GM21786 (cell line): ENCODE results near the gene USP1.
A peak's percentile ranks its signal among the peaks of the same experiment; 100 is the strongest.

Experiments
- ATAC-seq: cut with Tn5 transposase; IDR thresholded peaks from one replicate; pipeline ENCODE4 v1.9.1; 2021; ENCODE audit not compliant: unreplicated experiment

The USP1 gene

GRCh38 chr1:62436466-62437272, at the start of gene USP1:
USP1 (plus strand) TSS chr1:62437049; CDS start chr1:62439868, 2,819 bp downstream.
- ATAC-seq: peak; percentile 76

DNA sequence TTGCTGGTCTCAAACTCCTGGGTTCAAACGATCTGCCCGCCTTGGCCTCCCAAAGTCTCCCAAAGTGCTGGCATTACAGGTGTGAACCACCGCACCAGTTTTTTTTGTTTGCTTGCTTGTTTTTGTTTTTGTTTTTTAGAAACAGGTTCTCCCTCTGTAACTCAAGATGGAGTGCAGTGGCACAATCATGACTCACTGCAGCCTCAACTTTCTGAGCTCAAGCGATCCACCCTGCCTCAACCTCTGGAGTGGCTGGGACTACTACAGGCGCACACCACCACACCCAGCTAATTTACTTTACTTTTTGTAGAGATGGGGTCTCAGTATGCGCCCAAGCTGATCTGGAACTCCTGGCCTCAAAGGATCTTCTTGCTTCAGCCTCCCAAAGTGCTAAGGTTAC, 47.3 kb upstream of the USP1 start:
- ATAC-seq: no peak

DNA sequence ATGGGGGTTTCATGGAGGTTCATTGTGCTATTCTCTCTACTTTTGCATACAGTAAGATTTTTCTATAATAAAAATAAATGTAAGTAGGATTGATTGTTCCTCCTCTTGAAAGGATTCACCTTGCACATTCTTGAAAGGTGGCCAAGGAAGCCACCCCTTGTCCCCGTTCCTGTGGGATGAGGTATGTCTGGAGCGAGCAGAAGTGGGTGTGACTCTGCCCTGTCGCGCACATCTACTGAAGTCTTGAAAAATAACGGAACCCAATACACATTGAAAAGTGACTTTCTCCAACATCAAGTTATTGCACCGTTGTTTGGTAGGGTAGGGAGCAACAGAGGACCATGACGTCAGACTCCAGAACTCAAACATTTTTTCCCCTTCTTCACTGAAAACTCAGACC, 46.8 kb upstream of the USP1 start:
- ATAC-seq: no peak

- ATAC-seq: peak; percentile 50
These were observed 45.4 kb upstream of the USP1 start for GRCh38 chr1:62391369-62391971.

GRCh38 chr1:62392951-62393350, 43.9 kb upstream of the USP1 start:
- ATAC-seq: no peak

DNA sequence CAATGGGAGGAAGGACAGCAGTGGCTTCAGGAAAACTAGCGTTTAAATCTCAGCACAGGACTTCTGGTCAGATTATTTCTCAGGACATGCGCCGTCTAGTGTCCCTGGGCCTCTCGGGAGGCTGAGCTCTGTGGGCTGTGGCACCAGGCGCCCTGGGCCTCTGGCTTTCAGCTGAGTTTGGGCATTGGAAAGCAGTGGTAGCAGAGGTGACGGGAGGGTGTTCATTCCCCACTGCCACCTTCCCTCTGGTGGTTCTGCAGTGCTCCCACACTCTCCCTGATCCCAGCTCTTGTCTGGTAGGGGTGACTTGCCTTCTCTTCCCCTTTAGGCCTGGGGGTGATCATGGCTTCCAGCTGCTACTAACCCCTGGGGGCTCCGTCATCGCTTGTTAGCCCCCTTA, 42.2 kb upstream of the USP1 start:
- ATAC-seq: no peak

DNA sequence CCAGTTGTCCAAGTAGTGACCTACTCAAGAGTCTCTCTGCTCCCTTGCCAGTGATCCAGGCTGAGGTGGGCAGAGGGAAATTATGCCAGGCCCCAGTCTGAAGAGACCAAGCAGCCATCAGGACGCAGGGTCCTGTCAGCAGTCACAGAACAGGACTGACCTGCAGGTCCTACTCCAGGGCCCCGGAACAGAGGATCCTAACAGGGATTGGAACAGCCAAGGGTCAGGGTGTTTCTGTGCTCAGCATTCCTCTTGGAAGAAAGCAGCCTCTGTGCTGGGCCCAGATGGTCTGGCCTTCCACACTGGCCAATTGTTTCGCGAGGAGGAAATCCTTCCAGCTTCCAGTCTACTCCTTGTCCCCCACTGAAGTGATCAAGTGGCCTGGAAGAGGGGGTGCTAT, 41.6 kb upstream of the USP1 start:
- no peak for ATAC-seq

DNA sequence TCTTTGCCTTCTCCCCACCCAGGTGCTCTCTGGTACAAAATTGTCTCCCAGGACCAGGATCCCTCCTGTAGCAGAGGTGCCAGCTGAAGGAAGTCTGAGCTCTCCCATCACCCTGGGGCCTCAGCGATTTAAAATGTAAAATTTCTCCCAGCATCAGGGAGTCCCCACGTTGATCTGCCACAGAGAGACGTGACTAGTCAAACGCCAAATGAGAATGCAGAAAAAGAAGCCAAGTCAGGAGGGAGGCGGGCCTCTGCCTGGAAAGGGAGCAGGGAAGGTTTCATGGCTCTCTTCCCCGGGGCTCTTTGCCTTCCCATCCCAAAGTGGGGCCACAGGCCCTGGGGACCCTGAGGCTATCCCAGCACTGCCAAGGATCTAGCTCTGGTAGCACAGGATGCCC, 40.0 kb upstream of the USP1 start:
- no peak for ATAC-seq

GRCh38 chr1:62397301-62397700, 39.5 kb upstream of the USP1 start:
- ATAC-seq: no peak

DNA sequence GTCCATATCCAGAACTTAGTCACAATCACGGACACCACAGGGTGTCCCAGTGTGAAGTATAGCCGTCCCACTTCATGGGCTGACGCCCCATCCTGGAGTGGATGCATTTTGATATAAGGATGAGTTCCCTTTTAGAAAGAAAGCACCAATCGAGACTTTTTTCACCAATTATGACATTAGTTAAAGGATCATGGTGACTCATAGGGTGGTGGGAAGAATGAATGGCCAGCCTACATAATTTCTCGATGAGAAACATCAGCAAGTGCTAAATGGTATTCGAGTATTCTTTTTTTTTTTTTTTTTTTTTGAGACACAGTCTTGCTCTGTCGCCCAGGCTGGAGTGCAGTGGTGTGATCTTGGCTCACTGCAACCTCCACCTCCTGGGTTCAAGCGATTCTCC, 38.5 kb upstream of the USP1 start:
- ATAC-seq: no peak

DNA sequence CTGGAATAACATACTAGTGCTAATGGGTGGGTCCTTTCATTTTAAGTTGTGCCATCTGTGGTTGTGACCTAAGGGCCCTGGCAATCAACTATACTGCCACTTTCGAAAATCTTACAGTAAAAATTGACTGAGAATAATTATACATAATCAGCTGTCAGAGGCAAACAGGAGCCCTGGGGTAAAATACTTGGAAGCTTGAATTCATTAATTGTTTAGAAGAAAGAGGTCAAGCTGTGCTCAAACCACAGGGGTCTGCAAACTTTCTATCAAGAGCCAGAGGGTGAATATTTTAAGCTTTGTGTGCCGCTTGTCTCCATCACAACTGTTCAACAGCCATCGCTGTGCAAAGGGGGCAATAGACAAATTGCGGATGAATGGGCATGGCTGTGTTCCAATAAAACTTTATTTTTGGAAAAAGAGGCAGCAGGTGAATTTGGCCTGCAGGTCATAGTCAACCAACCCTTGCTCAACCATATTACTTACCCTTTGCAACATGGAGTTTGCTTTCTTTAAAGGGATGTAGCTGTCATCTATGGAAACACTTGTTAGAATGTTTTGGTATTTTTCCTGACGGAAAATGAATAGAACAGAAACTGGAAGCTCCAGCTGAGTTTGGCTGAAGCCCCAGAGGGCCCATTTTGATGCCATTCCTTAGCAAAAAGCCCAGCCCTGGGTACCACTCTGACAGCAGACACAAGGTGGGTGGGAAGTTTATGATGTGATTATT, 35.7 kb upstream of the USP1 start:
- ATAC-seq: no peak

DNA sequence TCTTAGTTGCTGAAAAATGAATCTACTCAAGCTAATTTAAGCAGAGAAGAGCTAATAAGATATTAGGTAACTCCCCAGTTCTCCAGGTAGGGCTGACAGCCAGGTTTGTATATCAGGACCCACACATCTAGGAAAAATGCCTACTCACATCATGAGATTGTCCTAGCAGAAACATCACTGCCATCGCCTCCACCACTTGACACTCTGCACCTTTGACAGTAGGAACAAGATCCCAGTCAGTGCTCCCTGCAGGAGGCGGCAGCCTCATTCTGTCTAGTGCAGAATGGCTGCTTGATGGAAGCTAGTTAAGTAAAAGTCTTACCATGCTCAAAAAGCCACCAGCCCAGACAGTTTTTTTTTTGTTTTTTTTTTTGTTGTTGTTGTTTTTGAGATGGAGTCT, 31.6 kb upstream of the USP1 start:
- no peak for ATAC-seq

- ATAC-seq: no peak
These were observed 30.3 kb upstream of the USP1 start for GRCh38 chr1:62406576-62406975.

DNA sequence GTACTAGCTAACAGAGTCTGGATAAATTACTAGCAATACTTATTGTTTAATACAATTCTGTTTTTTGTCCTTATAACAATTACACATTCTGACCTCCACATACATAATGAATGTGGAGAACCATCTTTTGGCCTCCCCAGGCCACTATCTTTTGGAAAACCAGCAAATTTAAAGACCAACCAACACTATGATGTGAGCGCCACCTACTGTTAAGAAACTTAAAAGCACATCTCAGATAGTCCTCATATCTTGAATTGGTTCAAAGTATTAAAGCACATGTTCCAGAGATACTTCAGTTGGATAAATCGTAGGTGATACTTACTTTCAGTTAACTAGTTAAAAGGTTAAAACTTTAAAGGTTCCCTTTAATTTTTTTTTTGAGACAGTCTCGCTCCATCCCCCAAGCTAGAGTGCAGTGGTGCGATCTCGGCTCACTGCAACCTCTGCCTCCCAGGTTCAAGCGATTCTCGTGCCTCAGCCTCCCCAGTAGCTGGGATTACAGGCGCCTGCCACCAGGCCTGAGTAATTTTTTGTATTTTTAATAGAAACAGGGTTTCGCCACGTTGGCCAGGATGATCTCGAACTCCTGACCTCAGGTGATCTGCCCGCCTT, 29.3 kb upstream of the USP1 start:
- ATAC-seq: no peak

DNA sequence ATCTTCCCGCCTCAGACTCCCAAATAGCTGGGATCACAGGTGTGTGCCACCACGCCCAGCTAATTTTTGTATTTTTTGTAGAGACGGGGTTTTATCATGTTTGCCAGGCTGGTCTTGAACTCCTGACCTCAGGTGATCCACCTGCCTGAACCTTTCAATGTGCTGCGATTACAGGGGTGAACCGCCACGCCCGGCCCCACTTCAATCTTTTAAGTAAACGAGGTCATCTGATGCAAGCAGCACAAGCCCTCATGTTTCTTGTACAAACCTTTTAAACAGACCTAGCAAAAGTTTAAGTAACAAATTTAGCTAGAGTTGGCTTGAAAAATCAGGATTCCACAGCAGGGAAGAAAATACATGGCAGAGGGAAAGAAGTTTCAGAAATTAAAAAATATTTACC, 21.2 kb upstream of the USP1 start:
- no peak for ATAC-seq

GRCh38 chr1:62417351-62417999, 19.4 kb upstream of the USP1 start:
- ATAC-seq: no peak

GRCh38 chr1:62420214-62420613, 16.6 kb upstream of the USP1 start:
- ATAC-seq: no peak

- no peak for ATAC-seq
These were observed 13.1 kb upstream of the USP1 start for GRCh38 chr1:62423580-62424242.

GRCh38 chr1:62424411-62424810, 12.4 kb upstream of the USP1 start:
- ATAC-seq: no peak

GRCh38 chr1:62425041-62425440, 11.8 kb upstream of the USP1 start:
- no peak for ATAC-seq

DNA sequence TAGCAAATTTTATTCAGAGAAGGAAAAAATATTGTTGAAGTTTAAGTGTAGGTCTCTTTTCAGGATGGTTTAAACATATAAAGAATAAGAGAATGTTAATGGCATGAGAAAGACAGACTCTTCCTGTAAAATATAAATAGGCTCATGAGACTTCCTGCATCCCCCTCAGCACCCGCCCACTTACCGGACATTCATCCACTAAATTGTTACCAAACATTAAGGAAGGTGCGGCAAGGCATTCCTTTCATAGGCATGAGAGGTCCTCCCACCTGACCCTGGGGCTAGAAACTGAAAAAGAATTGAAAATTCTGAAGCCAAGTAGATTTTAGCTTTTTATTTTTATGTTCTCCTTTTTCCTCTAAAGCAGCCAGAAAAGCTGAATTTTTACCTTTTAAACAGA, 10.6 kb upstream of the USP1 start:
- ATAC-seq: no peak
